Transverse colon (tissue), 4 donors: ENCODE results near the gene MKRN2. TPM values are rescaled to one million over a fixed set of nuclear protein-coding genes. Genes with fewer than 3 reads are reported as not detected.

Source experiments
- DNase-seq: peaks from one replicate; pipeline ENCODE4 v3.0.0-alpha.2; 2019
- H3K27ac ChIP-seq, 4 donors: fragments of 200-600 bp; sonication (generic); 2 replicates each; pipeline ENCODE4 v1.5.1; 2016 to 2018; ENCODE audit warnings: inconsistent platforms in 4 of 4
- H3K27me3 ChIP-seq: fragments of 200-600 bp; sonication (generic); 2 replicates; pipeline ENCODE4 v1.5.1; 2017; ENCODE audit warnings: inconsistent platforms
- H3K36me3 ChIP-seq, 4 donors: fragments of 200-600 bp; sonication (generic); 2 replicates each; pipeline ENCODE4 v1.5.1; 2017 to 2019; ENCODE audit warnings: inconsistent platforms in 4 of 4
- H3K4me1 ChIP-seq, 4 donors: fragments of 200-600 bp; sonication (generic); 2 replicates each; pipeline ENCODE4 v1.5.1; 2017 to 2020; ENCODE audit warnings: inconsistent platforms in 4 of 4
- H3K4me3 ChIP-seq, 4 donors: fragments of 200-600 bp; sonication (generic); 1 replicate in 1 of 4; 2 replicates in 3 of 4; pipeline versions ENCODE4 v1.5.1 to v1.6.1; 2017 to 2019; ENCODE audit warnings: inconsistent platforms in 4 of 4
- H3K9me3 ChIP-seq, 2 donors: fragments of 200-600 bp; sonication (generic); 2 replicates each; pipeline ENCODE4 v1.5.1; 2017 to 2019; ENCODE audit warnings: inconsistent platforms in 2 of 2
- EP300 ChIP-seq: sonication (generic); formaldehyde crosslinking; IDR thresholded peaks from one replicate; pipeline ENCODE4 v1.6.1; 2017; ENCODE audit warnings: antibody characterized with exemption, low read depth
- POLR2A ChIP-seq: fragments of 450-650 bp; IDR thresholded peaks from one replicate; pipeline ENCODE4 v1.6.1; 2016; ENCODE audit warnings: antibody characterized with exemption, mild to moderate bottlenecking, moderate library complexity
- POLR2AphosphoS5 ChIP-seq, 3 donors: sonication (generic); formaldehyde crosslinking; IDR thresholded peaks; one replicate each; pipeline ENCODE4 v1.6.1; 2016; ENCODE audit warnings: antibody characterized with exemption in 3 of 3
- WGBS, 2 donors: methylation state at CpG; one replicate each; pipeline ENCODE4 v1.1.5; 2018; ENCODE audit warnings: low coverage in 1 of 2; 5-methylcytosine and 5-hydroxymethylcytosine counted together
- in situ Hi-C, 4 donors: fragments of 200-750 bp; cut with MboI; loops; one replicate each; pipeline versions ENCODE4 v1.15.0 to v1.15.1; 2017; ENCODE audit warnings: low sequenced_read_pairs in 3 of 4, low pct_ligation_motif_present in 1 of 4, low pct_unique_long_range_greater_than_20kb in 1 of 4
- intact Hi-C: fragments of 100-400 bp; cut with DNase I; formaldehyde crosslinking; loops from one replicate; pipeline ENCODE4 v1.15.1; 2023; ENCODE audit warnings: low total_unique reads
- total RNA-seq, 4 donors: library from RNA; depleted of rRNA; stranded (reverse); fragments of >200 nt; gene quantifications; one replicate each; pipeline ENCODE4 v1.1.0, GENCODE V29; 2016
- TF ChIP-seq, protein P1 (sequence below), 5 experiments: fragments of 200-600 bp in 3 of 5; fragments of 450-650 bp in 2 of 5; sonication (generic) in 3 of 5; IDR thresholded peaks; 1 replicate in 2 of 5; 2 replicates in 3 of 5; pipeline ENCODE4 v1.5.1; 2016 to 2017; ENCODE audit warnings: antibody characterized with exemption in 5 of 5, inconsistent platforms in 3 of 5, mild to moderate bottlenecking in 2 of 5, moderate library complexity in 1 of 5

MKRN2 gene
- total RNA-seq, 4 donors from 2014 or later, result 22.9 to 30.6 (median 25.4) TPM

DNA sequence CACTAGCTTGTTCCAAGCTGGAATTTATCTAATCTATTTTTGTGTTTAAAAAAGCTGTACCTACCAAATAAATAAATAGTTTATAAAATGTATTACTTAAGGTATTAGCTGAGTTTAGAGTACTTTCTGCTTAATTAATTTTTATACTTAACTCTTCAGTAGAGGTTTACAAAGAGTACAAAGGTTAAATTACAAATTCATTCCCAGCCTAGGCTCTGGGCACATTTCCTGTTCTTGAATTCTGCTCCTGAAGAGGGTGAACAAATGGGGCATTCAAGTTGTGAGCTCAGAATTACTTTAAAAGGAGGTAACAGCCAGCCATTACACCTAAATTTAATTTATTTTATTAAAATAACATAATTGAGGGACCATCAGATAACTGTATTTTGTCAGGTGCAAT is 26.4 kb downstream of the MKRN2 start:
- TF ChIP-seq POLR2A (no peak), EP300 (no peak)
- in situ Hi-C loops (no loop called here), intact Hi-C loops (no loop called here)
- DNase-seq, result no peak
- no peaks in the 10 kb centered on the region for H3K27me3 ChIP-seq
- no peaks in the 10 kb centered on the region for H3K9me3 ChIP-seq
- H3K4me1 ChIP-seq, result peaks cover 0 to 3% (median 0%) of the 10 kb centered on the region in 4 donors
- no peak overlapping the region for H3K4me3 ChIP-seq
- peaks cover 0 to 45% (median 22%) of the 10 kb centered on the region in 4 donors for H3K36me3 ChIP-seq
- H3K27ac ChIP-seq, result no peak overlapping the region

DNA sequence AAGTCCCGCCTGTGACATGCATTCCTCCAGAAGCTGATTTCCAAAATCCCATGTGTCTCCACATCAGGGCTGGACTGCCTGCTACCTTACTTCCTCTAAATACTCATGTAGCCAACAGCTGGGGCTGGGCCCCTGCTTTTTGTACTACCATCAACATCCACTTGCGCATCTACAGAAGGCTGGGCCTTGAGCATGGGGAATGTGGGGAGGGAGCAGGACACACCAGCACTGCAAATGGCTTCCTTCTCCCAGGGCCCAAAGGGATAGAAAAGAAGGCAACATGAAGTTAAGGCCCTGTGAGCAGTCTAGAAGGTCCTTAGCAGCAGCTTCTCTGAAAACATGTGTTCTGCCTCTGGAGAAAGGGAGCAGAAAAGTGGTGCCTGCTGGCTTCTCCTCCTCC is 27.2 kb downstream of the MKRN2 start:
- in situ Hi-C loops, result no loop called here

DNA sequence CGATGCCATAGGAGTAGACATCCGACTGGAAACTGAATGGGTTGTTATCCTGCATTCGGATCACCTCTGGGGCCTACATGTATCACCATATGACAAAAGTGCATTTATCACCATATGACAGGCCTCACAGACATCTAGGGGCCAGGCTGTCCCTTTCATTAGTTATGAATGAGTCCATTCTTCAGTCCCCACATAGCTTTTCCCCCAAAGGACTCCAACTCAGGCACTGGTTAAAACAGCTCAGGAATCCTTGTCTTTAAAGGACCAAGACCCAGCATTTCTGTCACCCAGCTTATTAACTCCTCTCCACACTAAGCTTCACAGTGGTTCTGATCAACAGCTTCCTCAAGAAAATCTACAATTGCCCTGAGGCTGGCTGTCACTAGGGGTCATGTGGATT is 28.3 kb downstream of the MKRN2 start:
- in situ Hi-C loops (no loop called here), intact Hi-C loops (no loop called here)
- TF ChIP-seq POLR2A (no peak), POLR2AphosphoS5 (IDR thresholded peaks at IDR 0.05) (no peak), EP300 (no peak)
- TF ChIP-seq, protein P1, sequence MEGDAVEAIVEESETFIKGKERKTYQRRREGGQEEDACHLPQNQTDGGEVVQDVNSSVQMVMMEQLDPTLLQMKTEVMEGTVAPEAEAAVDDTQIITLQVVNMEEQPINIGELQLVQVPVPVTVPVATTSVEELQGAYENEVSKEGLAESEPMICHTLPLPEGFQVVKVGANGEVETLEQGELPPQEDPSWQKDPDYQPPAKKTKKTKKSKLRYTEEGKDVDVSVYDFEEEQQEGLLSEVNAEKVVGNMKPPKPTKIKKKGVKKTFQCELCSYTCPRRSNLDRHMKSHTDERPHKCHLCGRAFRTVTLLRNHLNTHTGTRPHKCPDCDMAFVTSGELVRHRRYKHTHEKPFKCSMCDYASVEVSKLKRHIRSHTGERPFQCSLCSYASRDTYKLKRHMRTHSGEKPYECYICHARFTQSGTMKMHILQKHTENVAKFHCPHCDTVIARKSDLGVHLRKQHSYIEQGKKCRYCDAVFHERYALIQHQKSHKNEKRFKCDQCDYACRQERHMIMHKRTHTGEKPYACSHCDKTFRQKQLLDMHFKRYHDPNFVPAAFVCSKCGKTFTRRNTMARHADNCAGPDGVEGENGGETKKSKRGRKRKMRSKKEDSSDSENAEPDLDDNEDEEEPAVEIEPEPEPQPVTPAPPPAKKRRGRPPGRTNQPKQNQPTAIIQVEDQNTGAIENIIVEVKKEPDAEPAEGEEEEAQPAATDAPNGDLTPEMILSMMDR (IDR thresholded peaks at IDR 0.05), result no peak
- H3K4me1 ChIP-seq, result no peaks in the 10 kb centered on the region
- no peak overlapping the region for H3K4me3 ChIP-seq
- H3K36me3 ChIP-seq, result peaks cover 0 to 50% (median 20%) of the 10 kb centered on the region in 4 donors
- no peak for DNase-seq
- no peaks in the 10 kb centered on the region for H3K9me3 ChIP-seq
- no peak overlapping the region for H3K27ac ChIP-seq
- no peaks in the 10 kb centered on the region for H3K27me3 ChIP-seq
- WGBS, 2 donors, result 94 to 100% methylated on average over 1 to 3 of the region's 3 CpGs

More for the DNA sequence above, 27.2 kb downstream of the MKRN2 start:
- no peak for DNase-seq
- no peak overlapping the region for H3K4me3 ChIP-seq
- no peak overlapping the region for H3K27ac ChIP-seq
- H3K9me3 ChIP-seq, result no peaks in the 10 kb centered on the region
- 80 to 93% methylated on average over 1 to 2 of the region's 2 CpGs for WGBS, 2 donors
- H3K36me3 ChIP-seq, result peaks cover 0 to 45% (median 20%) of the 10 kb centered on the region in 4 donors
- H3K4me1 ChIP-seq, result peaks cover 0 to 3% (median 0%) of the 10 kb centered on the region in 4 donors
- TF ChIP-seq POLR2A (no peak), EP300 (no peak)
- intact Hi-C loops, result no loop called here
- no peaks in the 10 kb centered on the region for H3K27me3 ChIP-seq

DNA sequence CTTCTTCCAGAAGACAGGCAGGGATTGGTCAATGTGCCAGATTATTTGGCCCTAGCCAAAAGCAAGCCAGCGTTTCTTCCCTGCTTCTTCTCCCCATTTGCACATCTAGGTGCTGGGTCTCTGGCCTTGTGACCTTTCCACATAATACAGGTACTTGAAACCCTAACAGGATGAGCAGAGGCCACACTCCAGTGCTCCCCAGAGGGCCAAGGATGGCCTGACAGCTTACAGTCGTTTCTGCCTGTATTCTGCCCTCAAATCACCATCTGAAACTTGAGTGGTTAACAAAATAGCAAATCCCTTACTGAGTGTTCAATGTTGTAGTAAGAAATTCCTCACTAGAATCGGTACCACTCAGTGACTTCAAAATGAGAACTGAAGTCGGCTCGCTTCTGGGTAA is 29.1 kb downstream of the MKRN2 start:
- Histone ChIP-seq H3K9me3 (no peaks in the 10 kb centered on the region), H3K27ac (no peak overlapping the region), H3K27me3 (no peaks in the 10 kb centered on the region), H3K4me1 (no peaks in the 10 kb centered on the region), H3K36me3 (peaks cover 0 to 56% (median 23%) of the 10 kb centered on the region in 4 donors), H3K4me3 (no peak overlapping the region)
- no peak for DNase-seq
- TF ChIP-seq EP300, result no peak
- TF ChIP-seq, protein P1 (IDR thresholded peaks at IDR 0.05), result no peak
- TF ChIP-seq POLR2AphosphoS5 (IDR thresholded peaks at IDR 0.05), result no peak
- no peak for TF ChIP-seq POLR2A
- intact Hi-C loops (no loop called here), in situ Hi-C loops (no loop called here)
- WGBS, 2 donors, result 65 to 71% methylated on average over 4 to 5 of the region's 5 CpGs

DNA sequence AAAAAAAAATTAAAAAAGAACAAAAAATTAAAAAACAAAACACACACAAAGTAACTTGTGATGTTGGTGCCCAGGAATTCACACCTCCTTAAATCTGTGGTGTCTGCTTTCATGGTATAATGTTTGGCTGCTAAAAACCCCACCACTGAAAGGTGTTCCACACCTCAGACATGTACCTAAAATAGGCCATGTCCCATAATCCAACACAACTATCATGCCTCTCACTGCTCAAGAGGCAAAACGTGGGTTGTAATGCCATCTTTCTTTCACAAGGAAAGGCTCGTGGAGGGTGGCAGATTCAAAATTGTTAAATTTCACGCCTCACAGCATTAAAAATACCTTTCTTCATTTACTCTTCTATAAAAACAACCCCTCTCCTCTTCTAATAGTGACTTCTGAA is 29.5 kb downstream of the MKRN2 start:
- 87% methylated on average over 3 of the region's 3 CpGs for WGBS, 2 donors
- in situ Hi-C loops (no loop called here), intact Hi-C loops (no loop called here)
- peaks cover 0 to 60% (median 25%) of the 10 kb centered on the region in 4 donors for H3K36me3 ChIP-seq
- TF ChIP-seq, protein P1 (IDR thresholded peaks at IDR 0.05), result no peak
- TF ChIP-seq EP300 (no peak), POLR2A (no peak), POLR2AphosphoS5 (IDR thresholded peaks at IDR 0.05) (no peak)
- no peaks in the 10 kb centered on the region for H3K27me3 ChIP-seq
- no peaks in the 10 kb centered on the region for H3K4me1 ChIP-seq
- H3K27ac ChIP-seq, result no peak overlapping the region
- H3K9me3 ChIP-seq, result no peaks in the 10 kb centered on the region
- no peak overlapping the region for H3K4me3 ChIP-seq
- DNase-seq, result no peak
